Measurements from ENCODE around the gene EXOSC5.
"Not testable (repeated sequence)": the region's sequence is repeated elsewhere in the genome, so short reads cannot be mapped to it uniquely, and the experiment has no call there.

Gene EXOSC5

GRCh38 chr19:41397086-41398049 lies at the start of gene EXOSC5, which contains the start of gene BCKDHA:
EXOSC5 (minus strand) TSS chr19:41397359; CDS start chr19:41397328, 31 bp downstream.
BCKDHA (plus strand) TSS chr19:41397818; CDS start chr19:41397828, 10 bp downstream.
- peak; percentile 99 for DNase-seq (ENCODE audit: low spot score)

DNA sequence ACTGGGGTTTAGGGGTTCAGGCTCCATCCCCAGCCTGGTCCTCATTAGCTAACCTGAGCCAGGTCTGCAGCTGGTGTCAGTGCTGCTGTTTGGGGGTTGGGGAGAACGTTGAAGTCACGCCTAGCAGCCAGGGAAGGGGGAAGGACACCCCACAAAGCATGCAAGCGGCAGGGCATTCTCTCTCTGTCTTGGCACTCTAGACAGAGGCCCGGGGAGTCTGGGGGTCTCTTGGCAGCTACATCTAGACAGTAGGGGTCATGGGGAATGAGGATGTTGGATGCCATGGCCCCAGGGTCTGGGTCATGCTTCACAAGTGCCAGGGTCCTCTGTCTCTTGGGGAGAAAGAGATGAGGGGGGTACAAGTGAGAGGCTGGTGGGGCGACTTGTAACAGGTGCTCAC lies 48.4 kb upstream of the EXOSC5 start:
- no peak for DNase-seq (ENCODE audit: low spot score)

GRCh38 chr19:41443813-41444455 lies 46.8 kb upstream of the EXOSC5 start:
- peak; percentile 2 for DNase-seq (ENCODE audit: low spot score)

DNA sequence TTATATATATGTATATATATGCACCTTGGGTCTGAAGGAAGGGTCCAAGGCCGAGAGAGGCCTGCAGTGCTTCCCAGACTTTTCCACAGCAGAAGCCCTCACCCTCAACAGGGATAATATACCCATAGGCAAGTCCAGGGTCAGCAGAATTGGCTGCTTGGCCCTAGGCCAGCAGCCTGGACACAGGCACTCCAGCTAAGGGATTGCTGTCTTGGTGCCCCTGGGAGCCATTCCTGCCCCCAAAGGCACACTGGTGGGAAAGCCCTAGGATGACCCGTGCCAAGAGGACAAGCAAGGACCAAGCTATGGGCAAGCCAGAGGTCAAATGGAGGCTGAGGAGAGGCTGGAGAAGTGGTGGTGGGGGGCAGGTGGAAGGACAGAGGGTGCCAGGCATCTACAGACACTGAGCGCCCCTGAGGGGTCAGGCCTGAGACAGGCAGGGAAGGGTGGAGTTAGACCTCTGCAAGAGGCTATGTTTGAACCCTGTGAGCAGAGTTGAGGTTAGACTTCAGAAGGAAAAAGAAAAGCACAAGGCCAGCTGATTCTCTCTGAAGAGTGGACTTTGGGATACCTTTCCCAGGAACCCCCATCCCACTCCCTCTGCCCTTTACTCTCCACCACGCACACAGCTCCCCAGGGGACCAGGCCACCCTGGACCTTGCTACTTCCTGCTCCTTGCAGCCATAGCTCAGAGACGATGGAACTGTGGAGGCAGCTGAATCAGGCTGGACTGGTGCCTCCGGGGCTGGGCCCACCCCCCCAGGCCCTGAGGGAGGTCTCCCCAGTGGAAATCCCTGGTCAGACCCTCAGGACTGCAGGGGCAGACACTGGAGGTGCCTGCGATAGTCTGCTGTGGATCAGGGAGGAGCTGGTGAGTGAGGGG lies 45.6 kb upstream of the EXOSC5 start, which contains the start of gene ERICH4:
ERICH4 (plus strand) TSS at position 684 of the 883 bp plus-strand sequence; CDS start at position 698, 14 bp downstream.
- DNase-seq (ENCODE audit: low spot score), result peak; percentile 9

GRCh38 chr19:41441321-41441945 lies 44.3 kb upstream of the EXOSC5 start:
- no peak for DNase-seq (ENCODE audit: low spot score)

DNA sequence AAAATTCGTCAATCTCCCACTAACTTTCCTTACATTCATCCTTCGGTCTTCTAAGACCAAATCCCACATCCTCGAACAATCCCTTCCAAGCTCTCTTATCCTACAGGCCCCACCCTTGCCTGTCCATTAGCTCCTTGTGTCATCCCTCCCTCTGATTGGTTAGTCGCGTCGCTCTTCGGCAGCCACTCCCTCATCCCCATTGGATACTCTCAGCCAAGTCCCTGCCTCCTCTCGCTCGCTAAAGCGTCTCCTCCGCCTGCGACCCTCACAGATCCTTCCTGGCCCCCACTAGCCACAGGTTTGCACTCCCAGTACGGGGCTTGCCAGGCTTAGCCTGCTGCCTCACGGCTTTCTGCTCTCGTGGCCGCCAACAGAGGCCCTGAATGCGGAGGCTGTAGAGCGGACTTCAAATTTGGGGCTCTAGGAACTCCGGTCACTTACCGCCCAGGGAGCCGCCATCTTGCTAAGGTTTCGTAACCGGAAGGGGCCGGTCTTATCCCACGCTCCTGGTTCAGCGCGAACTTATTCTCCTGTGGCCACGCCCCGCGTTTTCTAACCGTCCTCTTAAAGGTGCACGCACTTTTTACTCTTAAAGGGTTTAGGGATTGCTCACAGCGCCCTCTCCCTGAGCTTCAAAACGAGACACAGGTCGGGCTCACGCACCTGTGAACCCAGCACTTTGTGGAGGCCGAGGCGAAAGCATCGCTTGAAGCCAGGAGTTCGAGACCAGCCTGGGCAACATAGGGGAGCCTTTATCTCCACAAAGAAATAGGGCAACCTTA lies 42.5 kb upstream of the EXOSC5 start, which contains the start of gene DMAC2:
DMAC2 (minus strand) TSS at position 472 of the 782 bp plus-strand sequence; CDS start at position 459, 13 bp downstream.
- peak; percentile 99 for DNase-seq (ENCODE audit: low spot score)

- peak; percentile 0 for DNase-seq (ENCODE audit: low spot score)
Measured at GRCh38 chr19:41437944-41438574, 40.9 kb upstream of the EXOSC5 start.

DNA sequence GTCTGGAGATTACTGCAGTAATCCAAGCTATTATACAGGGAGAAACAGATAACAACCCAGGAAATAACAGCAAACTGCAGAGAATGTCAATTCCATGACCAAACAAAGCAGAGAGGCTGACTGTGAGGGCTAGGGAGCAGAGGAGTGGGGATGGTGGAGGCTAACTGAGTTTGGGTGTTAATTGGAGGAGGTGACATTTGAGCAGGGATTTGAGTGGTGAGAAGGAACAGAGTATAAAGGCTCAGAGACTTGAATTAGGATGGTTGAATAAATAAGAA lies 39.5 kb upstream of the EXOSC5 start:
- DNase-seq (ENCODE audit: low spot score), result no peak

DNA sequence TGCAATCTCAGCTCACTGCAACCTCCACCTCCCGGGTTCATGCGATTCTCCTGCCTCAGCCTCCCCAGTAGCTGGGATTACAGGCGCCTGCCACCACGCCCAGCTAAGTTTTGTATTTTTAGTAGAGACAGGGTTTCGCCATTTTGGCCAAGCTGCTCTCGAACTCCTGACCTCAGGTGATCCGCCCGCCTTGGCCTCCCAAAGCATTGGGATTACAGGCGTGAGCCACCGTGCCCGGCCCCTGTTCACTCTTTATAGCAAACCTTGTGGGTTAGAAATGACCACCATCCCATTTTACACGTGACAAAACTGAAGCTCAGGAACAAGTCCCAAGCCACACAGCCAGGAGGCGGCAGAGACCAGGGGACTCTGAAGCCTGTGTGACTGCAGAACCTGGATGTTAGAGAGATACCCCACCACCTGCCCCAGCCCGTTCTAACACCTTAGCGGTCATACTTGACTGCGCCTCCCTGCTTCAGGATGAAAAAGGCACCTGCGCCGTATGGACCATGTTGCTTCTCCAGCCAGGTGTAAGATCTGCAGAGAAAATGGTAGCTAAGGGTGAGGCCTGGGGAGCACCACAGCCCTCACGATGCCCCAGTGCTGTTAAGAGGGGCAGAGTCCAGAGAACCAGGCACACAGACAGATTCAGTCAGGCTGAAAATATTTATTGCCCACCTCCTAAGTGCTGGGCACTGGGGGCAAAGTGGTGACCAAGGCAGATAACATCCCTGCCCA lies 38.9 kb upstream of the EXOSC5 start:
- DNase-seq (ENCODE audit: low spot score), result peak; percentile 9

GRCh38 chr19:41435376-41435775 lies 38.2 kb upstream of the EXOSC5 start:
- not testable (repeated sequence) for DNase-seq (ENCODE audit: low spot score)

DNA sequence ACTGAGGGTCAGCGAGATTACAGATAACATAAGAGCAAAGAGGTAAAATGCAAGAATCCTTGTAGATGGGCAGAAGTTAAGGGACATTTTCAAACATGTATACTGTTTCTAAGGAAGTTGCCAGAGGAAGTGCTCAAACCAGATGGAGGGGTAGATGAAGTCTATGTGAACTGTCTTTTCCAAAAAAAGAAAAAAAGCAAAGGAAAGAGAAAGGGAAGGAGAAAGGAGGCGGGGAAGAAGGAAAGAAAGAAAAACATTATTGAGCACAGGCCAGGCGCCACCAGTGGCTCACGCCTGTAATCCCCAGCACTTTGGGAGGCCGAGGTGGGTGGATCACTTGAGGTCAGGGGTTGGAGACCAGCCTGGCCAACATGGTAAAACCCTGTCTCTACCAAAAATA lies 37.3 kb upstream of the EXOSC5 start:
- DNase-seq (ENCODE audit: low spot score), result no peak

DNA sequence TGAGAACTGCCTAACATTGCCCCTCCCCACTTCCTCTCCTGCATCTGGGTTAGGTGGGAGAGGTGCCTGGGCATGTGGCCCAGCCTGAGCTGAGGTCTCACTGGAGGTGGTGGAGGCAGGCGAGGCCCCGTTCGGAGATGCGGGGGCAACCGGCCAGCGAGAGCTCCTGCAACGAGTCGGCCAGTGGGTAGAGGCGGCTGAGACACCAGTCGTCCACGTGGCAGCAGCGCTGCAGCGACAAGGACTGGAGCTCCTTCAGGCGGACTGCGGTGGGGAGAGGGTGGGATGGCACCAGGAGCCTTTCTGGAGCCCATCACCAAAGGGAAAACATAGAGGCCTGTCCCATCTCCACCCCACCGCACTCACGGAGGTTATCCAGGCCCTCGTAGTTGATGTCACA lies 36.0 kb upstream of the EXOSC5 start:
- DNase-seq (ENCODE audit: low spot score), result no peak

- no peak for DNase-seq (ENCODE audit: low spot score)
Measured at GRCh38 chr19:41431426-41432386, 34.5 kb upstream of the EXOSC5 start.

GRCh38 chr19:41430922-41431321 lies 33.8 kb upstream of the EXOSC5 start:
- no peak for DNase-seq (ENCODE audit: low spot score)

DNA sequence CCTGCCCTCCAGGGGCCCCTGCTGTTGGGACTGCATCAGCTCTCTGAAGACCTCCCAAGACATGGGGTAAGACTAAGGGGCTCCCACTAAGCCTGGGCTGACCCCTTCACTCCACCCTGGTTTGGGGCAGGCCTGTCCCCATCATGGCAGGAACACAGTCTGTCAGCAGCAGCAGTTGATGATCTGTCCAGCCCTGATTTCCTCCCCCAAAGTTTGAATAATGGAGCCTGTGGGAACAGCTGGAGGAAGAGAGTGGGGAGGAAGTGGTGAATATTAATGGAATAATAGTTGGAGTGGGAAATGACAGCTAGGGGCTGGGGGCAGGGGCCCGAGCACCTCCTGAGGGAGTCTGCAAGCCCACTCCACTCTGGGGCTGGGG lies 31.3 kb upstream of the EXOSC5 start:
- DNase-seq (ENCODE audit: low spot score), result no peak

GRCh38 chr19:41427647-41428480 lies 30.7 kb upstream of the EXOSC5 start:
- DNase-seq (ENCODE audit: low spot score), result no peak

DNA sequence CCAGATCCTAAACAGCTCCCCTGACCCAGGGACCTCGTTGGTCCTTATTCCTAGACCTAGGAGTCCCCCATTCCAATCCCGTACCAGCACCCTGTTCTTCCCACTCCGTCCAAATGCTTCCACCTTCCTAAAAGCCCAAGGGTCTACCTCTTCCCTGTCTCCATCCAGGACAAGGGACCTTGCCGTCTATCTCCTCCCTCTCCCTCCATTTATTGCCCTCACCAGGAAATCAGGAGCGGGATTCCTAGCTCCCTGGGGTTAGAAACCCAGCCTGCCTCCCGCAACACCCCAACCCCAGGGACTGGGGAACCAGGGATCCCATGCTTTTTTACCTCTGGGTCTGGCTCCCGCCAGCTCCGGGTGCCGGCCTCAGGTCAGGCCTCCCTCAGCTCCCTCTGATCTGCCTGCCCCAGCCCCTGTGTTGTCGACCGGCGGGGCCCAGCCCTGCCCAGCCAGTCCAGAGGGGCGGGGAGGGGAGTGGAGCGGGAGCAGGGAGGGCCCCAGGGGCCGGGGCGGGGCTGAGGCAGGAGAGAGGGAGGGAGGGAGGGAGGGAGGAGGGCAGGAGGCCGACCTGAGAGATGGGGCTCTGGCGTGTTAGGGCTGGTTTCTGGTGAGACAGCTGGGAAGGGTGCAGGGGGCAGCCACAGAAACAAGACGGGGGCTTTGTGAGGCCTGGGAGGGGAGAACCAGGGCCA lies 29.9 kb upstream of the EXOSC5 start, which contains the start of gene B3GNT8:
B3GNT8 (minus strand) TSS at position 423 of the 695 bp plus-strand sequence. CDS start 596 bp downstream, outside the sequence.
- peak; percentile 94 for DNase-seq (ENCODE audit: low spot score)
